Calu3 (cell line): ENCODE data around the gene MRPS34. TPM values are rescaled to one million over a fixed set of nuclear protein-coding genes. Genes with fewer than 3 reads are reported as not detected.

Experiments
- BruUV-seq: library from RNA; stranded (reverse); fragments of 400-500 nt; replicated peaks from 2 replicates; lab custom pipeline; 2021; lab: Mats Ljungman, UMichigan
- CTCF ChIA-PET: fragments of 300-600 bp; sonication (Branson Sonifier 250); formaldehyde crosslinking; loops from one replicate; lab custom pipeline; 2022; ENCODE audit warnings: antibody characterized with exemption; lab: Charles Lee
- DNase-seq: peaks from one replicate; pipeline ENCODE4 v3.0.0; 2022
- H3K27ac Mint-ChIP-seq: one replicate; pipeline ENCODE4 v1.8.0; 2022; ENCODE audit warnings: mixed read lengths; ENCODE audit not compliant: unreplicated experiment
- H3K27me3 Mint-ChIP-seq: one replicate; pipeline ENCODE4 v1.8.0; 2022; ENCODE audit warnings: mixed read lengths; ENCODE audit not compliant: unreplicated experiment
- H3K36me3 Mint-ChIP-seq: one replicate; pipeline ENCODE4 v1.8.0; 2022; ENCODE audit warnings: mild to moderate bottlenecking, moderate library complexity, mixed read lengths; ENCODE audit not compliant: insufficient read depth, unreplicated experiment
- H3K4me1 Mint-ChIP-seq: one replicate; pipeline ENCODE4 v1.8.0; 2022; ENCODE audit warnings: mild to moderate bottlenecking, low read depth, mixed read lengths; ENCODE audit not compliant: unreplicated experiment
- H3K4me3 Mint-ChIP-seq: one replicate; pipeline ENCODE4 v1.8.0; 2022; ENCODE audit warnings: mild to moderate bottlenecking, low read depth, moderate library complexity, mixed read lengths; ENCODE audit not compliant: unreplicated experiment
- H3K9me3 Mint-ChIP-seq: one replicate; pipeline ENCODE4 v1.8.0; 2022; ENCODE audit warnings: low read depth, mixed read lengths; ENCODE audit not compliant: unreplicated experiment
- intact Hi-C: fragments of 100-400 bp; cut with micrococcal nuclease; formaldehyde crosslinking; loops from one replicate; pipeline ENCODE4 v1.10.0; 2022; ENCODE audit not compliant: unreplicated experiment
- total RNA-seq: library from RNA; stranded (reverse); gene quantifications from 2 replicates; pipeline ENCODE4 v1.2.3, GENCODE V29; 2022
- TF ChIP-seq, protein P1 (sequence below): fragments of 200-600 bp; IDR thresholded peaks from one replicate; pipeline ENCODE4 v1.8.0; 2022; ENCODE audit warnings: antibody characterized with exemption; ENCODE audit not compliant: unreplicated experiment

Gene MRPS34
- total RNA-seq, 1 experiment from 2014 or later = 135 TPM

DNA sequence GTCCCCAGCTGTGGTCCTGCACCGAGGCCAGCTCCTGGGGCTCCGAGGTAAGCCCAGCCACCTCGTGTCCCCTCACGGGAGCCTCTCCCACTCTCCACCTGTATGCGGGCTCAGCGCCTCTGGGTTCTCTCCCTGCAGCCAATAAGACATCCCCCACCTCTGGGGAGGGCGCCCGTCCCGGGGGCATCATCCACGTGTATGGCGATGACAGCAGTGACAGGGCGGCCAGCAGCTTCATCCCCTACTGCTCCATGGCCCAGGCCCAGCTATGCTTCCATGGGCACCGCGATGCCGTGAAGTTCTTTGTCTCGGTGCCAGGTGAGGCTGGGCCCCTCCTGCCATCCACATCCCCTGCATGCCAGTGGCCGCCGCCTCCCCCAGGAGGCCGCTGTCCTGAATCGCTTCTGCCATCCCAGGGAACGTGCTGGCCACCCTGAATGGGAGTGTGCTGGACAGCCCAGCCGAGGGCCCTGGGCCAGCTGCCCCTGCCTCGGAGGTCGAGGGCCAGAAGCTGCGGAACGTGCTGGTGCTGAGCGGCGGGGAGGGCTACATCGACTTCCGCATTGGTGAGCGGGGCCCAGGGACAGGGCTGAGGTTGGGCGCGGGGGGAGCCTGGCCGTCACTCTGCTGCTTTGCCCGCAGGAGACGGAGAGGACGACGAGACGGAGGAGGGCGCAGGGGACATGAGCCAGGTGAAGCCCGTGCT is 4.7 kb downstream of the MRPS34 start:
- Mint-ChIP-seq H3K27me3 (no peaks in the 10 kb centered on the region), H3K9me3 (no peaks in the 10 kb centered on the region), H3K36me3 (peaks cover 66% of the 10 kb centered on the region), H3K4me1 (peaks cover 8% of the 10 kb centered on the region), H3K4me3 (peak overlapping the region; percentile 14), H3K27ac (peak overlapping the region; percentile 56)
- TF ChIP-seq, protein P1, sequence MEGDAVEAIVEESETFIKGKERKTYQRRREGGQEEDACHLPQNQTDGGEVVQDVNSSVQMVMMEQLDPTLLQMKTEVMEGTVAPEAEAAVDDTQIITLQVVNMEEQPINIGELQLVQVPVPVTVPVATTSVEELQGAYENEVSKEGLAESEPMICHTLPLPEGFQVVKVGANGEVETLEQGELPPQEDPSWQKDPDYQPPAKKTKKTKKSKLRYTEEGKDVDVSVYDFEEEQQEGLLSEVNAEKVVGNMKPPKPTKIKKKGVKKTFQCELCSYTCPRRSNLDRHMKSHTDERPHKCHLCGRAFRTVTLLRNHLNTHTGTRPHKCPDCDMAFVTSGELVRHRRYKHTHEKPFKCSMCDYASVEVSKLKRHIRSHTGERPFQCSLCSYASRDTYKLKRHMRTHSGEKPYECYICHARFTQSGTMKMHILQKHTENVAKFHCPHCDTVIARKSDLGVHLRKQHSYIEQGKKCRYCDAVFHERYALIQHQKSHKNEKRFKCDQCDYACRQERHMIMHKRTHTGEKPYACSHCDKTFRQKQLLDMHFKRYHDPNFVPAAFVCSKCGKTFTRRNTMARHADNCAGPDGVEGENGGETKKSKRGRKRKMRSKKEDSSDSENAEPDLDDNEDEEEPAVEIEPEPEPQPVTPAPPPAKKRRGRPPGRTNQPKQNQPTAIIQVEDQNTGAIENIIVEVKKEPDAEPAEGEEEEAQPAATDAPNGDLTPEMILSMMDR = no peak
- CTCF ChIA-PET = interaction anchor here (0.6 kb wide), 1 partner anchor 347 kb away, joined by 3 read pairs; no protein-coding TSS in a partner anchor
- DNase-seq = no peak
- intact Hi-C loops = no loop called here
- BruUV-seq = no TSS peak

DNA sequence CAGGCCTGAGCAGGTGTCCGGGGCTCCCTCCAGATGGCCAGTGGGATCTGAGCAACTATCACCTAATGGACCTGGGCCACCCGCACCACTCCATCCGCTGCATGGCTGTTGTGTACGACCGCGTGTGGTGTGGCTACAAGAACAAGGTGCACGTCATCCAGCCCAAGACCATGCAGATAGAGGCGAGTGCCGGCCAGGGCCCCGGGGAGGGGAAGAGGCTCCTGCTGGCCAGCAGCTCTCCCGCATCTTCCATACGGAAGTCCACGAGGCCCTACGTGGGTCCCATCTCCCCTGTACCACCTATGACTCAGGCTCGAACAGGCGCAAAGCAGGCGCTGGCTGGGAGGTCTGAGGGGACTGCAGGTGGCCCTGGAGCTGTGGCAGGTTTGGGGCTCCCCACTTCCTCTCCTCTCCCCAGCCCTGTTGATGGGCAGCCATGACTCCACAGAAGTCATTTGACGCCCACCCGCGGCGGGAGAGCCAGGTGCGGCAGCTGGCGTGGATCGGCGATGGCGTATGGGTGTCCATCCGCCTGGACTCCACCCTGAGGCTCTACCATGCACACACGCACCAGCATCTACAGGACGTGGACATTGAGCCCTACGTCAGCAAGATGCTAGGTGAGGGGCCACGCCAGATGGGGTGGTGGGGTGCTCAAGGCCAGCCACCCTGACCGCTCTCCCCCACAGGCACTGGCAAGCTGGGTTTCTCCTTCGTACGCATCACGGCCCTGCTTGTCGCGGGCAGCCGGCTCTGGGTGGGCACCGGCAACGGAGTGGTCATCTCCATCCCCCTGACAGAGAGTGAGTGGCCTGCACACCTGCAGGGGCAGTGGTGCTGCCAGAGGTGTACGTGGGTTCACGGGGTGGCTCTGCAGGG is 5.6 kb downstream of the MRPS34 start:
- TF ChIP-seq, protein P1 = no peak
- H3K36me3 Mint-ChIP-seq = peaks cover 64% of the 10 kb centered on the region
- BruUV-seq = no TSS peak
- CTCF ChIA-PET = no interaction called here
- H3K27me3 Mint-ChIP-seq = no peaks in the 10 kb centered on the region
- no peak for DNase-seq
- no peaks in the 10 kb centered on the region for H3K9me3 Mint-ChIP-seq
- H3K4me1 Mint-ChIP-seq = peaks cover 8% of the 10 kb centered on the region
- H3K27ac Mint-ChIP-seq = no peak overlapping the region
- no peak overlapping the region for H3K4me3 Mint-ChIP-seq
- intact Hi-C loops = no loop called here

DNA sequence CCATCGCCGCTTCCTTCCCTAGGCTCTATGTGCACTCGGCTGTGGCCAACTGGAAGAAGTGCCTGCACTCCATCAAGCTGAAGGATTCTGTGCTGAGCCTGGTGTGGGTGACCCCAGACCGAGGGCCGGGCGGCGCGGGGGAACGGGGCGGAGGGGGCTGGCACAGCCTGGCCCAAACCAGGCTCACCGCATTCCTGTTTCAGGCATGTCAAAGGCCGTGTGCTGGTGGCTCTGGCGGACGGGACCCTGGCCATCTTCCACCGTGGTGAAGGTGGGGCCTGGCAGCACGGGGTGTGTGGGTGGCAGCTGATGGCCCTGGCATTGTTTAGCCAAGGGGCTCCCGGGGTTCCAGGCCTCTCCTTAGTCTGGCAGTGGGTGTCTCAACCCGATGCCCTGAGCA is 6.2 kb downstream of the MRPS34 start:
- Mint-ChIP-seq H3K36me3 (peaks cover 64% of the 10 kb centered on the region), H3K27ac (no peak overlapping the region), H3K27me3 (no peaks in the 10 kb centered on the region), H3K4me3 (no peak overlapping the region), H3K9me3 (no peaks in the 10 kb centered on the region), H3K4me1 (peaks cover 8% of the 10 kb centered on the region)
- CTCF ChIA-PET = no interaction called here
- intact Hi-C loops = no loop called here
- DNase-seq = no peak
- TF ChIP-seq, protein P1 = no peak
- no TSS peak for BruUV-seq

DNA sequence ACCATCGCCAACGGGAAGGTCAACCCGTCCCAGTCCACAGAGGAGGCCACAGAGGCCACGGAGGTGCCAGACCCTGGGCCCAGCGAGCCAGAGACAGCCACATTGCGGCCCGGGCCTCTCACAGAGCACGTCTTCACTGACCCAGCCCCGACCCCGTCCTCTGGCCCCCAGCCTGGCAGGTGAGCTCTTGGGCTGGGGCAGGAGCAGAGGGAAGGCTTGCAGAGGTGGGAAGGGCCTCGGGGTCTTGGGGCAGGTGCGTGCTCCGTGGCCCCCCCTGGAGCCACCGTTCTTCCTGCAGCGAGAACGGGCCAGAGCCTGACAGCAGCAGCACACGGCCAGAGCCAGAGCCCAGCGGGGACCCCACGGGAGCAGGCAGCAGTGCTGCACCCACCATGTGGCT is 6.7 kb downstream of the MRPS34 start:
- Mint-ChIP-seq H3K36me3 (peaks cover 64% of the 10 kb centered on the region), H3K27ac (no peak overlapping the region), H3K9me3 (no peaks in the 10 kb centered on the region), H3K4me3 (no peak overlapping the region), H3K4me1 (peaks cover 8% of the 10 kb centered on the region), H3K27me3 (no peaks in the 10 kb centered on the region)
- CTCF ChIA-PET = no interaction called here
- no peak for DNase-seq
- intact Hi-C loops = no loop called here
- BruUV-seq = no TSS peak
- TF ChIP-seq, protein P1 = no peak
